Brain pericyte (primary cell): Measurements from ENCODE around the gene SMYD3.
A peak's percentile ranks its signal among the peaks of the same experiment; 100 is the strongest.

Experiments used
- DNase-seq: peaks from one replicate; pipeline ENCODE4 v3.0.0-alpha.2; 2012; ENCODE audit warnings: low read depth, low spot score

SMYD3 gene

DNA sequence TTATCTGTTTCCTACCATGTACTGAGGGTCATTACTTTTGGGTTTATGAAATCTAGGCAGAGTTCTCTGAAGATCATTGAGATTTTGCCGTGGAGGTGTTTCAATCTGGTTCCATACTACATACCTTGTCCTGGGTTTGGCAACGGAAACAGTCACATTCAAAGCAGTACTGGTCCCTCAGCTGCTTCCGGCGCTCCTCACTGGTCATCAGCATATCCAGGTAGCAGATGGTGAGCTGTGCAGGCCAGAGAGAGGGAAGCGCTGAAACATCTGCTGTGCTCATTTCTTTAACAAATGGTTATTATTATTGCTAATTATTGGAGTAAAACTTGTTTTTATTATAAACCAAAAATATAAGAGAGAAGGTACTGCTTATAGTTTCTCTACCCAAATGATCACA lies 591.7 kb downstream of the SMYD3 start:
- DNase-seq: no peak

DNA sequence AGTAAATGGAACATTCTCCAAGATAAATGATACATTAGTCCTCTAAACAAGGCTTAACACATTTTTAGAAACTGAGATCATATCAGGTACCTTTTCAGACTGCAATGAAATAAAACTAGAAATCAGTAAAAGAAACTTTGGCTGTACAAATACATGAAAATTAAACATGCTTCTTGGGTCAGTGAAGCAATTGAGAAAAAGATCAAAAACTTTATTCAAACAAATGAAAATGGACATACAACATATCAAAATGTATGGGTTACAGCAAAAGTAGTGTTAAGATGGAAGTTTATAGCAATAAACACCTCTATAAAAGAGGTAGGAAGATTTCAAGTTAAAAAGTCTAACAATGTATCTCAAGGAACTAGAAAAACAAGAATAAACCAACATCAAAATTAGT lies 598.5 kb downstream of the SMYD3 start:
- DNase-seq: no peak

DNA sequence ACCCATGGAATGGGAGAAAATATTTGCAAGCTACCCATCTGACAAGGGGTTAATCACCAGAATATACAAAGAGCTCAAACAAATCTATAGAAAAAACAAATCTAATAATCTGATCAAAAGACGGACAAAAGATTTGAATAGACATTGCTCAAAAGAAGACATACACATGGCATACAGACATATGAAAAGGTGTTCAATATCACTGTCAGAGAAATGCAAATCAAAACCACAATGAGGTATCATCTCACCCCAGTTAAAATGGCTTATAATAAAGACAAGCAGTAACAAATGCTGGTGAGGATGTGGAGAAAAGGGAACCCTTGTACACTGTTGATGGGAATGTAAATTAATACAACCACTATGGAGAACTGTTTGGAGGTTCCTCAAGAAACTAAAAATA lies 600.9 kb downstream of the SMYD3 start:
- no peak for DNase-seq

DNA sequence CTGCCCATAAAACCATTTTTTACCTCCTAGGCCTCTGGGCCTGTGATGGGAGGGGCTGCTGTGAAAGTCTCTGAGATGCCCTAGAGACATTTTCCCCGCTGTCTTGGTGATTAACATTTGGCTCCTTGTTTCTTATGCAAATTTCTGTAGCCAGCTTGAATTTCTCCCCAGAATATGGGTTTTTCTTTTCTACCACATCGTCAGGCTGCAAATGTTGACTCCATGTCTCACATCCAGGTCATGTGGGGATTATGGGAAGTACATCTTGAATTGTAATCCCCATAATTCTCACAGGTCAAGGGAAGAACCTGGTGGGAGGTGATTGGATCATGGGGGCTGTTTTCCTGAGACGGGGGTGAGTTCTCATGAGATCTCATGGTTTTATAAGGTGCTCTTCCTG lies 603.2 kb downstream of the SMYD3 start:
- no peak for DNase-seq

DNA sequence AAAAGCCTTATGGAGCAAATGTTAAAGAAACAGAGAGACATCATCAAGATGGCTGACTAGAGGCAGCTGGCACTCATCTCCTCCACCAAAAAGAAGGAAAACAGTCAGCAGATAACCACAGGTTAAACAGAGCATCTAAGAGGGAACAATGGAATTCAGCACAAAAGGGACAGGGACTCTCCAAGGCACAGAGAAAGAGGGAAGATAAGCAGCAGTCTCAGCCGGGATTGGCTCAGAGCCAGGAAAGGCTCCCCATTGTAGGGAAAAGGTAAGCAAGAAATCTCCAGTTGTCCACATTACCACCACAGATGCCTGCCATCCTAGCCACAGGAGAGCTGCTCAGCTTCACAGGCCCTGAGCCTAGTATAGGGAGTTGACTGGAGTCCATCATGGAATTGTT lies 605.5 kb downstream of the SMYD3 start:
- no peak for DNase-seq

DNA sequence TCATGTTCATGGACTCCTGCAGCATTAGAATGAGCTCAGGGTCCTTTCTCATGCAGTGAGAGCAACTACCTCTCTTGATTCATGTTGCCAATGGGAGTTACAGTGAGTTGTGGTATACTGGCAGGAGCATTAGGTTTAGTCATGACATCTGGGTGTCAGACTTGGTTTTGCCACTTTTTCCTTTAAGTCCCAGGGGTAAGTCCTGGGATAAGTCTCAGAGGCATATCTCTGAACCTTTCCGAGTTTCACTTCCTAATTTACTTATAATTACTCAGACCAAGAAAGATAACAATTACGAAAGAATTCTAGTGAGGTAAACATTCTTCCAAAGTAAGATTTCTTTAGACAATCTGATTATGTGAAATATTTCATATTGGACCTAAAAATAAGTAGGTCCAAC lies 606.0 kb downstream of the SMYD3 start:
- no peak for DNase-seq

DNA sequence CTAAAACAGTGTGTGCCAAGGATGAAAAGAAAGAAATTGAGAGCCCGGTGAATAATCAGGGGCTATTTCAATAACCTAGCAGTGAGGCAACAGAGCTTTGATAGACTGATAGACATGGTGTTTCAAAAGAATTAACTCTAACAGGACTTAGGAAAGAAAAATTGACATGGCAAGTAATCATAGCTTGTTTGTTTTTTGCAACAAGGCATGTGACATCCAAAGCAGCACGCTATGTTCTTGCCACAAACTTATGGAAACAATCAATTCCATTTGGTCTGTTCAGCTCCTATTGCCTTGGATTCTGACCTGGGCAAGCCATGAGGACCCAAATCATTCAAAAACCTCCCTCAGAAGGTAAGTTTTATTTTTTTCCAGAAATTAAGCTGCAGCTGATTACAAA lies 608.5 kb downstream of the SMYD3 start:
- DNase-seq: no peak

DNA sequence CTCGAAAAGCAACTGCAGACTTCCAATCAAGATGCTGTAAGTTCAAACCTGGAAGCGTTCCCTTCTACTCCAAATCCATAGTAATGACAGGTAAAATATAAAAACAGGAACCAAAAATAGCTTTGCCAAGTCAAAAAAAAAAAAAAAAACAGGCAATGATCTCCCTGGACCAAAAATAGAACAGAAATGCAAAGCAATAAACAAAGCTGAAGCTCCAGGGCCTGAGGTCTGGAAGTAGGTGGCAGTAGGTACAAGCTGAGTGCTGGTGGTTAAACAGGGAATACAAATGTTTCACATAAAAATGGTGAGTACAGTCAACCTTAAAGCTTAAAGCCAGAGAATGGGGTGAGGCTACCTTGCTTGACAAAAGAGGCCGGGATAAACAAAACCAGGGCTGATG lies 610.8 kb downstream of the SMYD3 start:
- DNase-seq: no peak

DNA sequence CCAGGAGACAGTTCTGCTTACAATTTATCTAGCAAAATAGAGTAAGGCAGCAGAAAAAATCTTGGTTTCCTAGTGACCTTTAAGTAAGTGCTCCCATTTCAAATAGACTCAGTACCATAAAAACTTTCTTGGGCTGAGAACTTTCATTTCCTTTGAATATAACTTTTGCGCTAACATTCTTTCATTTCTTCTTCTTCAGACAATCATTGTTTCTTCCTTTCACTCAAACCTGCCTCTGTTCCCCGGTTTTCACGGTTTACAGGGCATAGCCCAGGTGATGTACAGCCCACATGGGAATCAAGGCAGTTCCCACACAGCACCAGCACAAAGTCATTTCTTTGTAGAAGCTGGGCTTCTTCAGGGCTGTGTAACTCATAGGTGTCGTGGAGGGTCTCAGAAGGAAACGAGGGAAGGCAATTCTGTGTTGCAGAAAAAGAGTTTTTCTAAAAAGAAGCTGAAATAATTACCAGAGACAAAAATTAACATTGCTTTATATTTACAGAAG lies 611.6 kb downstream of the SMYD3 start:
- no peak for DNase-seq

DNA sequence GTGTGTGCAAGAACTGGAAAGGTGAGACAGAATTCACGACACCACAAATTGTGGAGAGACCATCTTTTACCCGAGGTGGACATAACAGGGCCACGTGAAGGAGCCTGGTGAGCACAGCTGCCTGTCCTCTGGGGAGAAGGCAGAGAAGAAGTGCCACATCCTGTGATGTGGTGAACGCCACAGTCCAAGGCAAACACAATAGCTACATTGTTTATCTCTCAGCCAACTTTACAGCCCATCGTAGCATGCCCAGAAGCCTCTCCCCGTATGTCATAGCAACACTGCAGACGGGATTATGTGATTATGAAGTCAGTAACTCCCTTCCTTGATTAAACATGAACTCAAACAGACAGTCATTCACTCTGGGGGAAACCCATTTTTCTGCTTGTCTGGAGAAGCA lies 612.2 kb downstream of the SMYD3 start:
- no peak for DNase-seq

DNA sequence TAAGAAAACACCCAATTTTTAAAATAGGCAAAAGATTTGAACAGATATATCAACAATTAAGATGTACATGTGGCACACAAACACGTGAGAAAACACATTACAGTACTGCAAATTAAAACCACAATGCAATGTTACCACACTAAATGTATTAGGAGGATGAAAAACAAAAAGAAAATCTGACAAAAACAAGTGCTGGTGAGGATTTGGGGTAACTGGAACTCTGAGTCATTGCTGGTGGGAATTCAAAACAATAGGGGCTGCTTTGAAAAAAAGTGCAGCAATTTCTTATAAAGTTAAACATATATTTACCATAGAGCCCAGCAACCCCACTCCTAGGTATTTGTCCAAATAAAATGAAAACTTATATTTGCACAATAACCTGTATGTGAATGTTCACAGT lies 614.1 kb downstream of the SMYD3 start:
- DNase-seq: no peak

DNA sequence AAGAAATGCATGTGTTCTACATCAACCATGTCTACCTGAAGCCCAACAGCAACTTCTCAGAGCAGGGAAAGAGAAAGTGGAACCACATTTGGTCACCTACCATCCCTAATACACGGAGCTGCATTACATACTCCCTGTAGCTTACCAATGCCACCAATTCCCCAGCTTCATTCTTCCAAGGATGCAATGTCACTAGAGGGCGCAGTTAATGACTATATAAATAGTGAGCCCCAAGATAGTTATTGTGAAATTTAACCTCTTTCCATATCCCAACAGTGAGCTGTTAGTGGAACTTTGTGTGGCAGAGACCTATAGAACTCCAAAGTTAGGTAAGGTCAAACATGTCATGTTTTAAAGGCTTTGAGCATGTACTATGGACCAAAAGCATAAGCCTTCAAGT lies 618.3 kb downstream of the SMYD3 start:
- DNase-seq: no peak

DNA sequence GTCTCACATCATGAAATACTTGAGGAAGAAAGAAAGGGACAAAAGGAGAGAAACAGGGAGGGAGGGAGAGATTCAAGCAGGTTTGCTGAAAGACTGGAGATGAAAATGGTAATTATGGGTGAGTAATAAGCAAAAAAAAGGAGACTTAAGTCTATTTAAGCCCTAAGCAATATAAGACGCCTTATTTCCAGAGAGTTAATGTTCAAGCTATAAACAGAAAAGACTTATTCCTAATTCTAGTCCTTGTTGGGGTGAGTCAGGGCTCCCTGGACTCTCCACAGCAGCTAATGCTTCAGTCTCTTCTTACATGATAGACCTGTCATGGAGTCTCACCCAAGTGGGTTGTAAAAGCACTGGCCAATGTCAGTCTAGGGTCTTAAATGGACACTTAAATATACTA lies 619.2 kb downstream of the SMYD3 start:
- DNase-seq: no peak

DNA sequence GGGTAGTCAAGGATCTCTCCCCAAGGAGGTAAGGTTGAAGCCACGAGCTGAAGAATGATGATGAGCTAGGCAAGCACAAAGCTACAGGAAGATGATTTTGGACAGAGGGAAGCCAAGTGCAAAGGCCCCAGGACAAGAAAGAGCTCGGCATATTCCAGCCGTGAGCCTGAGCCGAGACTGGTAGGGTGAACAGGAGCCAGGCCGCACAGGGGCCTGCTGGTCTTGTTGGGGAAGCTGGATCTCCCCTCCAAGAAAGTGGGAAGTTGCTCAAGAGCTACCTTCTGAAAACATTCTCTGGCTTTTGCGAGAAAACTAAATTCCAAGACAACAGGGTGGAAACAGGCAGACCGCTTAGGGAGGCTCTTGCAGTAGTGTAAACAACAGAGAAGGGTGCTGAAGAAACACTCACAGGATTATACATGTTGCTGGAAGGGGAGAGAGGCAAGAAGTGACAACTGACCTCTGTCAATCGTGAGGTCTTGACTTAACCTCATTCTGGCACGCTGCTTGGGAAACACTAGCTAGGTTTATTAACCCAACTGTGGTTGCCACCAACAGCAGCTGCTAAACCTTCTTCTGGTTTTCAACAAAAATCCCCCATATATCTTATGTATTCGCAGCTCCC lies 625.2 kb downstream of the SMYD3 start:
- DNase-seq: no peak

DNA sequence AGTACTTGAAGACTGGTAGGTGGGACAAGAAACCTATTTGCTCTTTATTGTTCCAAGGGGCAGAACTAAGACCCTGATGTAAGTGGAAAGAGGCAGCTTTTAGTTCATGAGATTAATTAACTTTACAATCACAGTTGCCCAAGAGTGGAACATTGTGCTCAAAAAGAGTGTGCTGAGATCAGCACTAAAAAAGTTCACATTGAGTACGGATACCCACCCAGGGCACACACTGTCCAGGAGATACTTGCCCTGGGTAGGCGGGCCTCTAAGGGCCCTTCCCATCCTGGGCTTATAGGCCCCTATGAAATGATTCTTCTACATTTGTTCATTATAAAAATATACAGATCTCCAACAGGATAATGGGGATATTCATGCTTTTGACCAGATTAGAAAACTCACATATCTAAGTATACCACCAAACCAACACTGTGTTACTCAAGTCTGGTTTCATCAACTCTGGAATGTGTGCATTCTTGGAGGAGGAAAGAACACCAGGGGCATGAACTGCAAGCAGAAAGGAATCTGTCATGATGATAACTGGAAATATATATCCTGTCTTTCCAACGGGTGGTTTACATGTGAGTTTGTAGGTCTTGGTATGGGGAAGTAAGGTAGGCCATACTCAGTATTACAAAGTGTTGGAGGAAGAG lies 626.2 kb downstream of the SMYD3 start:
- DNase-seq: no peak

DNA sequence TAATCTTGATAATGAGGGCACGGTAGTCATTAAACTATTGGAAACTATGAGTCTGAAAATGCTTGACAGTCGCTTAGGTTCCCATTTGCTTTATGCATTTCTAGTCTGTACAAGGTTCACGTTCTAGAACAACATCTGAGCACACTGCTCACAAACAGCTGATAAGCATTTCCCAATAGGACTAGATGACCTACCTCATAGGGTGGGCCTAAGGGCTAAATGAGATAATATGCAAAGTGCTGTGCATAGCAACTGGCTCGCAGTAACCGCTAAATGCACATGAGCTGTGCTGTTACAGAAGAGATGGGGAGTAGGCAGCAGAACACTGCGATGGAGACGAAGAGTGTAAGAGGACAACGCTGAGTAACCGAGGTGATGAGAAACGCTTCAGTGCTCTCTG lies 628.0 kb downstream of the SMYD3 start:
- DNase-seq: no peak

DNA sequence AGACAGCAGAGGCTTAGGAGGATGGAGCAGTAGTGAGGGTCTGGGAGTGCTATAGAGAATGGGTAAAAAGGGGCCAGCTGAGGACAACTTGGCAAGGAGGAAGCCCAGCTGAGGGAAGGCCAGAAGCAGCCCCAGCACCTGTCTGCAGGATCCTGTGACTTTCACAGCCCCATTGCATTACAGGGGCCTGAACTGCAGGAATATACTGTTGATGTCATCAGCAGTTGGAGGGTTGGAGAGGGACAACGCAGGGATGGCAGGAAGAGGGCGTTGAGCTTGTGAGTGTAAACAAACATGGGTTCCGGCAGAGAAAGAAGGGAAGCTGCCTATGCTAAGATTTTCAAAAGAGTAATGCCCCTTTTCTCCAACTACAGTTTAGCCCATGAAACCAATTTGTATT lies 628.5 kb downstream of the SMYD3 start:
- no peak for DNase-seq

DNA sequence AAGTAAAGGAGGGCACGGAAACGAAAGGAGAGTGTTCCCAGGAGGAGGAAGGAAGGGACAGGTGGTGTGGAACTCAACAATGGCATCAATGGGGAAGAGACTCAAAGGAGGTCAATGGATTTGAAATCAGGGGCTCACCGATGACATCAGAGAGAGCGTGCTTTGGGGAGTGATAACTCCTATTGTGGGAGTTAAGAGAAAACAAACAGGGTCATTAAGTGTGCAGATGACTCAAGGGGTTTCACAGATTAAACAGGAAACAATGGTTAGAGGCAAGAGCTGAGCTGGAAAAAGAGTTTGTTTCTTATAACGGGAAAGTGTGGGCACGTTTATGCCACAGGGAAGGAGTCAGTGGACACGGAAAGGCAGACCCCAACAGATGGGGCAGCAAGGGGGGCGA lies 629.1 kb downstream of the SMYD3 start:
- DNase-seq: no peak

DNA sequence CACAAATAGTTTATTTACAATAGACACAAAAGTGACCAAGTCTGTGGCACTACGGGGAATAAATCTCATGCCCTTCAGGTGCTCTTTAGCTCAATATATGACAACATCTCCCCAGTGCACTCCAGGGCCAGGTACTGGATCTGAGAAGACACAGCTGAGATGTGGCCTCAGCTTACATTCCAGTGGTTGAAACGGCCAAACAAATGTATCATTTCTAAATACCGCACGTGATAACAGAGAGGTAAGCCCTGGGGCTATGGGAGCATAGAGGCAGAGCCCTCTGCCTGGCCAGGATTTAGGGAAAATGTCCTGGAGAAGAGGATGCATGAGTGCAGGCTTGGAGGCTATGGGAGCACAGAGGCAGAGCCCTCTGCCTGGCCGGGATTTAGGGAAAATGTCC lies 630.5 kb downstream of the SMYD3 start:
- no peak for DNase-seq

DNA sequence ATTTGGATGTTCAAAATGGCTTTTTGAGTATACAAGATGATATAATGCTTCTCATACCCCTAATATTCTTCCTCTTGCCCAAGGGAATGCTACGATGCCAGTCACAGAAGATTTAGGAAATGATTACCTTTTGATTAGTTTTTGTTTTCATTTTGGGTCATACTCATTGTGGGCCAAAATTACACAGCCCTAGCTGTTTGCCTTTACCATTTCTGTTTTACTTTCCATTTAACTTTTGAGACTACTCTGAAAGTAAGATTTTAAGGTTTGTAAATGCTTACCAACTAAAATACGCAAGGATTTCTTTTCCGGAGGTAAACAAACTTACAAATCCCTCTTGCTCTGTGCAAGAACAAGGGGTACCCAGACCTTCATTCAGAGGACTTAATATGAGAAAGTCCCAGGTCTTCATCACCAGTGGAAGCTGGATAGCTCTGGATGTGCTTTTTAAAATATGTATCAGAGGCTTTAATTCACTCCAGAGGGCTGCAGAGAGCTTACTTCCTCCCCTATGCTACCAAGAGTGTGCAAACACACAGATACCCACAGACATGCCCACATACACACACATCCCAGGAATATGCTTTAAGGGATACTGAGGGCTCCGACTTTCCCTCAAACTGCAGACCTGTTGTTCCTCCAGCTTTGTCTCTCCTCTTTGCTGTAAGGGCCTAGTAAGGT lies 631.4 kb downstream of the SMYD3 start:
- DNase-seq: no peak

DNA sequence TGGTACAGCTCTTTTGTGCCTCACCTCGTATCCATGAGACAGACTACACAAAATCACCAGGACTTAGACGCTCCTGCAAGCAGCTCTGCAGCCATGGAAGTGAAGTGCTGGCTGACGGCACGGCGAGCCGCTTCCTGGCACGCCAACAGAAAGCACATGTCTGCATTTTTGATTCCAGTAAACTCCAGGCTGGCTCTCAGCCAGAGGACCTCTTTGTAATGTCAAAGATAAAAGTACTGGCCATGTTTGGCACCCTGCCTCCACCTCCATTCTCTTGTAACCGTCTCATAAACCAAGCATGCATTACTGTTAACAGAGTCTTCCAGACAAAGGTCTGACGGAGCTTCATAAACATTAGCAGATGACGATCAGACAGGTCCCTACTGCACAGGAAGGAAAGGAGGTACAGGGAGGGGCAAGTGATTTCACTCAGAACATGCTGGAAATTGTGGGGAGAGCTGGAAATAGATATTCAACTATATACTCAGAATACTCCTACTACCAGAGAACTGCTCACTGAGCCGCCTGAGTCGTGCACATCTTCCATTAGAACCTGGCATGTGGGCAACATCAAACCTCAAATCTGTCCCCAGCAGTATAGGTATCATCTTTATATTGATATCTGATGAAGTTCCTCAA lies 632.0 kb downstream of the SMYD3 start:
- peak; percentile 83 for DNase-seq

DNA sequence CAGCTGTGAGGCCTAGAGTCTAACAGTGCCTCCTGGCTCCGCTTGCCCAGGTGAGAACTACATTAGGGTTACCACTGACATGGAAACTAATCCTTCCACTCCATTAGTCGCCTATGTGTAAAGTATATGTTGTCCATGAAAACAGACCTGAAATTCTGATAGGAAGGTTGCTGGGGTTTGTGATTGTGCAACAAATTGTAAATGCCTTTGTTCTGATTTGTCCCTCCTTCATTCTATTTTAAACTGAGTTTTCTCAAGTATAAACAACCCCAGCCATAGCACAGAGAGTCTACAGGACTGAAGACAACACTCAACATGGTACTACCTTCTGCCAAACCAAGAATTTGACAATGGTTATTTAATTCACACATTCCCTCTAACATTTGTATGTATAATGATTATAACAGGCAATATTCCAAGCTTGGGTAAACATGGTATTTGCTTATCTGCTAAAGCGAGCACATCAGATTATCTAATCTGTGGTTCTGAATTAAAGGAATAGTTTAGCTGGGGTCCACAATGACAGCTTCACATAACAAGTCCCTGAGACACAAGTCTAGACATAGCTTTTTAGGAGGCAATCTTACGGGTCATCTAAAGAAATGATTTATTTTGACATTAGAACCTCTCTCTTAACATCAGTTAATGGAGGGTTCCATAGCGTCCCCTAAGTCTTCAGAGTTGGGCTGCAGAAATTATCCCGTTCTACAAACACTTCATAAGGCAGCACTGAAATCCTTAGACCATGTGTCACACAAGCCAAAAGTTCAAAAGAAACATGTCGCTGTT lies 633.0 kb downstream of the SMYD3 start:
- no peak for DNase-seq
